H9 (cell line): Measurements from ENCODE around the gene ITSN2. TPM values are rescaled to one million over a fixed set of nuclear protein-coding genes. Genes with fewer than 3 reads are reported as not detected.

ENCODE experiments used
- DNase-seq: peaks from one replicate; pipeline ENCODE4 v3.0.0-alpha.2; 2017
- H2AFZ ChIP-seq: one replicate; pipeline ENCODE4 v1.6.1; 2013; ENCODE audit warnings: mild to moderate bottlenecking, low read length, control low read depth, moderate library complexity
- H2AK5ac ChIP-seq: 2 replicates; pipeline ENCODE4 v1.6.1; 2013; ENCODE audit warnings: low read length, control low read depth, mixed read lengths; ENCODE audit not compliant: insufficient read length
- H2BK120ac ChIP-seq: one replicate; pipeline ENCODE4 v1.6.1; 2013; ENCODE audit warnings: low read depth, mild to moderate bottlenecking, low read length, control low read depth, inconsistent platforms; ENCODE audit not compliant: poor library complexity, severe bottlenecking
- H2BK12ac ChIP-seq: 2 replicates; pipeline ENCODE4 v1.6.1; 2013; ENCODE audit warnings: low read length, control low read depth, mixed read lengths, low read depth; ENCODE audit not compliant: insufficient read length
- H2BK15ac ChIP-seq: 2 replicates; pipeline ENCODE4 v1.6.1; 2013; ENCODE audit warnings: low read depth, low read length, control low read depth
- H2BK20ac ChIP-seq: one replicate; pipeline ENCODE4 v1.6.1; 2013; ENCODE audit warnings: low read depth, mild to moderate bottlenecking, low read length, control low read depth, inconsistent platforms; ENCODE audit not compliant: poor library complexity, severe bottlenecking
- H2BK5ac ChIP-seq: 2 replicates; pipeline ENCODE4 v1.6.1; 2013; ENCODE audit warnings: low read length, control low read depth, mixed read lengths; ENCODE audit not compliant: insufficient read length
- H3K14ac ChIP-seq: 2 replicates; pipeline ENCODE4 v1.6.1; 2013; ENCODE audit warnings: low read length, control low read depth; ENCODE audit not compliant: insufficient read depth
- H3K18ac ChIP-seq: 2 replicates; pipeline ENCODE4 v1.6.1; 2013; ENCODE audit warnings: low read depth, mild to moderate bottlenecking, mixed read lengths, low read length, control low read depth; ENCODE audit not compliant: insufficient read length
- H3K23ac ChIP-seq: 2 replicates; pipeline ENCODE4 v1.6.1; 2013; ENCODE audit warnings: low read length, control low read depth, mixed read lengths, low read depth; ENCODE audit not compliant: insufficient read length
- H3K23me2 ChIP-seq: 2 replicates; pipeline ENCODE4 v1.6.1; 2013; ENCODE audit warnings: low read depth, mild to moderate bottlenecking, mixed read lengths, low read length, control low read depth; ENCODE audit not compliant: insufficient read length, poor library complexity, severe bottlenecking
- H3K27ac ChIP-seq: 2 replicates; pipeline ENCODE4 v1.5.1; 2013; ENCODE audit warnings: low read length, control low read depth, mixed read lengths, low read depth; ENCODE audit not compliant: insufficient read length
- H3K27me3 ChIP-seq: 2 replicates; pipeline ENCODE4 v1.6.1; 2013; ENCODE audit warnings: low read length, control low read depth, inconsistent platforms; ENCODE audit not compliant: insufficient read depth
- H3K4ac ChIP-seq: 2 replicates; pipeline ENCODE4 v1.6.1; 2013; ENCODE audit warnings: low read depth, mild to moderate bottlenecking, control low read depth, inconsistent platforms, low read length, moderate library complexity
- H3K4me1 ChIP-seq: 2 replicates; pipeline ENCODE4 v1.6.1; 2013; ENCODE audit warnings: low read length, control low read depth, inconsistent platforms; ENCODE audit not compliant: insufficient read depth
- H3K4me2 ChIP-seq: 2 replicates; pipeline ENCODE4 v1.6.1; 2013; ENCODE audit warnings: low read length, control low read depth, mixed read lengths; ENCODE audit not compliant: insufficient read length, insufficient read depth
- H3K56ac ChIP-seq: 2 replicates; pipeline ENCODE4 v1.6.1; 2013; ENCODE audit warnings: low read depth, mild to moderate bottlenecking, mixed read lengths, low read length, control low read depth; ENCODE audit not compliant: insufficient read length
- H3K79me1 ChIP-seq: 2 replicates; pipeline ENCODE4 v1.6.1; 2013; ENCODE audit warnings: low read depth, mild to moderate bottlenecking, moderate library complexity, low read length, control low read depth, inconsistent platforms; ENCODE audit not compliant: insufficient read depth, poor library complexity, severe bottlenecking
- H3K79me2 ChIP-seq: 2 replicates; pipeline ENCODE4 v1.6.1; 2013; ENCODE audit warnings: low read length, control low read depth, inconsistent platforms; ENCODE audit not compliant: insufficient read depth
- H3K9ac ChIP-seq: 2 replicates; pipeline ENCODE4 v1.6.1; 2013; ENCODE audit warnings: low read length, control low read depth, mixed read lengths; ENCODE audit not compliant: insufficient read length; ENCODE audit errors: extremely low read depth
- H3K9me3 ChIP-seq: one replicate; pipeline ENCODE4 v1.6.1; 2013; ENCODE audit warnings: low read depth, low read length, inconsistent platforms; ENCODE audit not compliant: control insufficient read depth
- H3T11ph ChIP-seq: one replicate; pipeline ENCODE4 v1.6.1; 2013; ENCODE audit warnings: mild to moderate bottlenecking, low read length, control low read depth, inconsistent platforms
- H4K20me1 ChIP-seq: one replicate; pipeline ENCODE4 v1.6.1; 2013; ENCODE audit not compliant: control insufficient read depth, insufficient read length, insufficient read depth
- H4K5ac ChIP-seq: 2 replicates; pipeline ENCODE4 v1.6.1; 2013; ENCODE audit warnings: low read depth, mild to moderate bottlenecking, mixed read lengths, low read length, control low read depth; ENCODE audit not compliant: insufficient read length
- H4K8ac ChIP-seq: replicated peaks from 2 replicates; pipeline ENCODE4 v1.6.1; 2013; ENCODE audit warnings: low read length, control low read depth, mixed read lengths, low read depth; ENCODE audit not compliant: insufficient read length
- H4K91ac ChIP-seq: 2 replicates; pipeline ENCODE4 v1.6.1; 2013; ENCODE audit warnings: low read depth, mild to moderate bottlenecking, moderate library complexity, mixed read lengths, low read length, control low read depth; ENCODE audit not compliant: insufficient read length
- H3K27ac Mint-ChIP-seq, 3 experiments: 2 replicates in 2 of 3; 3 replicates in 1 of 3; pipeline ENCODE4 v1.8.0; 2020 to 2021; ENCODE audit warnings: mixed read lengths in 3 of 3, mild to moderate bottlenecking in 1 of 3, moderate library complexity in 1 of 3
- H3K27me3 Mint-ChIP-seq: 2 replicates; pipeline ENCODE4 v1.8.0; 2021; ENCODE audit warnings: low read depth, mild to moderate bottlenecking, moderate library complexity, mixed read lengths
- H3K36me3 Mint-ChIP-seq, 3 experiments: 2 replicates in 2 of 3; 3 replicates in 1 of 3; pipeline ENCODE4 v1.8.0; 2020 to 2021; ENCODE audit warnings: low read depth in 3 of 3, mixed read lengths in 3 of 3; ENCODE audit not compliant: insufficient read depth in 1 of 3
- H3K4me1 Mint-ChIP-seq, 2 experiments: 2 replicates each; pipeline ENCODE4 v1.8.0; 2020; ENCODE audit warnings: mixed read lengths in 2 of 2
- H3K4me3 Mint-ChIP-seq, 2 experiments: 2 replicates in 1 of 2; 3 replicates in 1 of 2; pipeline ENCODE4 v1.8.0; 2020 to 2021; ENCODE audit warnings: mild to moderate bottlenecking in 2 of 2, mixed read lengths in 2 of 2, moderate library complexity in 1 of 2
- H3K9me3 Mint-ChIP-seq, 2 experiments: 2 replicates in 1 of 2; 3 replicates in 1 of 2; pipeline ENCODE4 v1.8.0; 2020; ENCODE audit warnings: mild to moderate bottlenecking in 2 of 2, mixed read lengths in 2 of 2, moderate library complexity in 1 of 2
- total RNA-seq: library from RNA; stranded (reverse); gene quantifications from 2 replicates; pipeline ENCODE4 v1.2.1, GENCODE V29; 2021
- TF ChIP-seq, protein P1 (sequence below): fragments of 200-600 bp; sonication (generic); conservative IDR thresholded peaks from 3 replicates; pipeline ENCODE4 v1.8.0; 2021; ENCODE audit warnings: antibody characterized with exemption, mild to moderate bottlenecking

The ITSN2 gene
- total RNA-seq, 1 experiment from 2014 or later = 17.0 TPM

DNA sequence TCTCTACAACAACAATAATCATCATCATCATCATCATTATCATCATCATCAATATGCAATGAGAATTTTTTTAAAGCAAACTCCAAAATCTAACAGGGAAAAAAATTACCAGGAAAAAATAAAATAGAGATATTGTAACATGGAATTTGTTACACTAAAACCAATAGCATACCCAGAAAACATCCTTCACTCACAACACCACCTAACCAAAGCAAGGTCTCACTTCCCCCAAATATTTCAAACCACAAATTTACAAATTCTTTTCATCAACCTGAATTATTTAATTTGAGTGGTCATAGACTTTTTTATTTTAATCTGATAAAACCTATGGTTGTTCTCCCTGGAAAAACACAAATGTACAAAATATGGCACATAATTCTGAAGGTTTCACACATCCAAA lies 11.2 kb downstream of the ITSN2 start:
- Histone ChIP-seq H3K4me1 (no peaks in the 10 kb centered on the region), H3K27me3 (no peaks in the 10 kb centered on the region), H4K20me1 (no peaks in the 10 kb centered on the region), H3K4me2 (no peak overlapping the region), H2AK5ac (no peak overlapping the region), H3K23ac (no peak overlapping the region), H2BK20ac (no peak overlapping the region), H3K27ac (no peak overlapping the region), H2BK15ac (no peak overlapping the region), H3K9ac (no peak overlapping the region), H3K56ac (no peak overlapping the region), H3K18ac (no peak overlapping the region), H3T11ph (no peak overlapping the region), H3K79me1 (peaks cover 3% of the 10 kb centered on the region), H4K91ac (no peak overlapping the region), H3K23me2 (peaks cover 2% of the 10 kb centered on the region), H2BK120ac (no peak overlapping the region), H3K9me3 (no peaks in the 10 kb centered on the region), H3K79me2 (no peaks in the 10 kb centered on the region; the same call in 1 of the 2 replicates), H2AFZ (no peak overlapping the region), H4K8ac (no peak overlapping the region), H2BK12ac (no peak overlapping the region), H3K4ac (no peak overlapping the region), H4K5ac (no peak overlapping the region), H2BK5ac (no peak overlapping the region), H3K14ac (no peak overlapping the region)
- TF ChIP-seq, protein P1, sequence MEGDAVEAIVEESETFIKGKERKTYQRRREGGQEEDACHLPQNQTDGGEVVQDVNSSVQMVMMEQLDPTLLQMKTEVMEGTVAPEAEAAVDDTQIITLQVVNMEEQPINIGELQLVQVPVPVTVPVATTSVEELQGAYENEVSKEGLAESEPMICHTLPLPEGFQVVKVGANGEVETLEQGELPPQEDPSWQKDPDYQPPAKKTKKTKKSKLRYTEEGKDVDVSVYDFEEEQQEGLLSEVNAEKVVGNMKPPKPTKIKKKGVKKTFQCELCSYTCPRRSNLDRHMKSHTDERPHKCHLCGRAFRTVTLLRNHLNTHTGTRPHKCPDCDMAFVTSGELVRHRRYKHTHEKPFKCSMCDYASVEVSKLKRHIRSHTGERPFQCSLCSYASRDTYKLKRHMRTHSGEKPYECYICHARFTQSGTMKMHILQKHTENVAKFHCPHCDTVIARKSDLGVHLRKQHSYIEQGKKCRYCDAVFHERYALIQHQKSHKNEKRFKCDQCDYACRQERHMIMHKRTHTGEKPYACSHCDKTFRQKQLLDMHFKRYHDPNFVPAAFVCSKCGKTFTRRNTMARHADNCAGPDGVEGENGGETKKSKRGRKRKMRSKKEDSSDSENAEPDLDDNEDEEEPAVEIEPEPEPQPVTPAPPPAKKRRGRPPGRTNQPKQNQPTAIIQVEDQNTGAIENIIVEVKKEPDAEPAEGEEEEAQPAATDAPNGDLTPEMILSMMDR = no peak
- no peak for DNase-seq
- peaks cover 0 to 8% of the 10 kb centered on the region in 2 experiments; a peak in 2 of 4 replicates for H3K4me1 Mint-ChIP-seq
- H3K36me3 Mint-ChIP-seq = no peaks in the 10 kb centered on the region
- H3K27me3 Mint-ChIP-seq = no peaks in the 10 kb centered on the region
- H3K27ac Mint-ChIP-seq = no peak overlapping the region
- H3K9me3 Mint-ChIP-seq = no peaks in the 10 kb centered on the region
- no peak overlapping the region for H3K4me3 Mint-ChIP-seq
